ENCODE results near the gene TMEM225B. TPM values are rescaled to one million over a fixed set of nuclear protein-coding genes. Genes with fewer than 3 reads are reported as not detected.
"Not testable (repeated sequence)": the region's sequence is repeated elsewhere in the genome, so short reads cannot be mapped to it uniquely, and the experiment has no call there.

The TMEM225B gene
- 0.31 TPM for total RNA-seq (2021; ENCODE audit: unreplicated experiment)
- 0.64 TPM for polyA plus RNA-seq (2012; ENCODE audit: insufficient read length)
- Bru-seq, nascent RNA, result percentile 2 among the genes with signal in this experiment
- percentile 35 among the genes with signal in this experiment for BruChase-seq, experiment 1, labeled RNA remaining after a 2-hour chase
- percentile 22 among the genes with signal in this experiment for BruChase-seq, experiment 2, labeled RNA remaining after a 6-hour chase
- long read RNA-seq, result 0 reads

- DNase-seq (ENCODE audit: low read depth, low spot score), result no peak
- in situ Hi-C loops (cut with HindIII; ENCODE audit: low pct_unique_long_range_greater_than_20kb, low sequenced_read_pairs), result no loop called here
- Histone ChIP-seq H3K9me3 (ENCODE audit: control insufficient read depth, insufficient read depth, low read depth, low read length) (no peaks in the 10 kb centered on the region), H3K27ac (ENCODE audit: low read length) (no peak within 1 kb of the TSS), H3K27me3 (ENCODE audit: control insufficient read depth, insufficient read depth, low read length) (peaks cover 16% of the 10 kb centered on the region), H3K36me3 (ENCODE audit: control insufficient read depth, insufficient read depth, low read length) (no peaks in the 10 kb centered on the region; the same call in 1 of the 2 replicates), H3K4me3 (ENCODE audit: low read depth in 2 of 2, low read length in 2 of 2) (no peak within 1 kb of the TSS), H3K4me1 (ENCODE audit: control insufficient read depth, insufficient read depth, low read length) (no peaks in the 10 kb centered on the region)
- ChIA-PET CTCF (no interaction called here), POLR2A (no interaction called here)
- no peak for TF ChIP-seq REST (IDR thresholded peaks at IDR 0.05; ENCODE audit: insufficient read depth in 1 of 2, low read depth in 2 of 2, low read length in 1 of 2)
- TF ChIP-seq SIN3A (IDR thresholded peaks at IDR 0.05; ENCODE audit: borderline replicate concordance, insufficient read depth, low read depth, low read length), result no peak
- no peak for TF ChIP-seq POLR2AphosphoS5 (IDR thresholded peaks at IDR 0.05; ENCODE audit: low read depth, low read length)
- no peak for TF ChIP-seq TCF7L2 (IDR thresholded peaks at IDR 0.05; ENCODE audit: low read depth, low read length)
- TF ChIP-seq CTCF (IDR thresholded peaks at IDR 0.05), result no peak
- ATAC-seq, result no peak
- intact Hi-C loops (cut with micrococcal nuclease; ENCODE audit: unreplicated experiment), result no loop called here
- no TSS peak for BruUV-seq (replicated peaks)
These were observed at the start of gene TMEM225B for GRCh38 chr7:99597762-99598501. TSS of gene TMEM225B (plus strand) at chr7:99598267. CDS start at chr7:99604389, 6,122 bp downstream.

GRCh38 chr7:99549545-99549944 lies 48.5 kb upstream of the TMEM225B start:
- H3K27me3 ChIP-seq (ENCODE audit: control insufficient read depth, insufficient read depth, low read length); H3K4me3 ChIP-seq (ENCODE audit: low read depth in 2 of 2, low read length in 2 of 2); ATAC-seq; H3K36me3 ChIP-seq (ENCODE audit: control insufficient read depth, insufficient read depth, low read length); BruUV-seq (replicated peaks); CTCF ChIA-PET; DNase-seq (ENCODE audit: low read depth, low spot score); H3K4me1 ChIP-seq (ENCODE audit: control insufficient read depth, insufficient read depth, low read length); POLR2A ChIA-PET; H3K27ac ChIP-seq (ENCODE audit: low read length); intact Hi-C loops (cut with micrococcal nuclease; ENCODE audit: unreplicated experiment); in situ Hi-C loops (cut with HindIII; ENCODE audit: low pct_unique_long_range_greater_than_20kb, low sequenced_read_pairs): not testable (repeated sequence)
- H3K9me3 ChIP-seq (ENCODE audit: control insufficient read depth, insufficient read depth, low read depth, low read length), result peaks cover 16% of the 10 kb centered on the region; the same call in 1 of the 2 replicates

- no peaks in the 10 kb centered on the region for H3K4me1 ChIP-seq (ENCODE audit: control insufficient read depth, insufficient read depth, low read length)
- ChIA-PET CTCF (no interaction called here), POLR2A (no interaction called here)
- H3K4me3 ChIP-seq (ENCODE audit: low read depth in 2 of 2, low read length in 2 of 2), result peak overlapping the region; percentile 96 to 97
- peaks cover 16% of the 10 kb centered on the region; the same call in 1 of the 2 replicates for H3K9me3 ChIP-seq (ENCODE audit: control insufficient read depth, insufficient read depth, low read depth, low read length)
- TF ChIP-seq SIN3A (IDR thresholded peaks at IDR 0.05; ENCODE audit: borderline replicate concordance, insufficient read depth, low read depth, low read length) (no peak), POLR2AphosphoS5 (IDR thresholded peaks at IDR 0.05; ENCODE audit: low read depth, low read length) (no peak), CTCF (IDR thresholded peaks at IDR 0.05) (no peak), TCF7L2 (IDR thresholded peaks at IDR 0.05; ENCODE audit: low read depth, low read length) (no peak), REST (IDR thresholded peaks at IDR 0.05; ENCODE audit: insufficient read depth in 1 of 2, low read depth in 2 of 2, low read length in 1 of 2) (no peak)
- no peaks in the 10 kb centered on the region for H3K27me3 ChIP-seq (ENCODE audit: control insufficient read depth, insufficient read depth, low read length)
- peak overlapping the region; percentile 85 for H3K27ac ChIP-seq (ENCODE audit: low read length)
- TSS peak; percentile 73 for BruUV-seq (replicated peaks)
- in situ Hi-C loops (cut with HindIII; ENCODE audit: low pct_unique_long_range_greater_than_20kb, low sequenced_read_pairs) (no loop called here), intact Hi-C loops (cut with micrococcal nuclease; ENCODE audit: unreplicated experiment) (loop anchor here (10.0 kb wide), 1 partner anchor 47 kb away; the partner anchor contains the start of genes ZKSCAN5 and ZNF394)
- peak; percentile 18 for ATAC-seq
- peaks cover 3% of the 10 kb centered on the region for H3K36me3 ChIP-seq (ENCODE audit: control insufficient read depth, insufficient read depth, low read length)
- DNase-seq (ENCODE audit: low read depth, low spot score), result no peak
These were observed 46.7 kb upstream of the TMEM225B start for GRCh38 chr7:99551334-99551733.

Data from Panc1 (cell line).